Breast epithelium (tissue), 4 donors: ENCODE measurements around the gene MLXIP. TPM values are rescaled to one million over a fixed set of nuclear protein-coding genes. Genes with fewer than 3 reads are reported as not detected.

Experiments
- DNase-seq, 2 donors: peaks; one replicate each; pipeline ENCODE4 v3.0.0-alpha.2; 2019; ENCODE audit warnings: low spot score in 2 of 2
- H3K27ac ChIP-seq, 2 donors: fragments of 200-600 bp; sonication (generic) in 1 of 2; one replicate each; pipeline ENCODE4 v1.5.1; 2016 to 2019; ENCODE audit warnings: mild to moderate bottlenecking in 1 of 2
- H3K27me3 ChIP-seq, 2 donors: fragments of 200-600 bp; sonication (generic) in 1 of 2; one replicate each; pipeline versions ENCODE4 v1.5.1 to v1.6.0; 2017 to 2019; ENCODE audit warnings: control low read depth in 1 of 2, mild to moderate bottlenecking in 1 of 2
- H3K36me3 ChIP-seq: fragments of 200-600 bp; one replicate; pipeline ENCODE4 v1.5.1; 2019
- H3K4me1 ChIP-seq, 2 donors: fragments of 200-600 bp; sonication (generic); one replicate each; pipeline ENCODE4 v1.5.1; 2016 to 2019; ENCODE audit warnings: control low read depth in 1 of 2
- H3K4me3 ChIP-seq, 3 donors: fragments of 200-600 bp; sonication (generic); 1 replicate in 2 of 3; 2 replicates in 1 of 3; pipeline ENCODE4 v1.5.1; 2016 to 2019; ENCODE audit warnings: mild to moderate bottlenecking in 3 of 3, moderate library complexity in 2 of 3
- H3K9me3 ChIP-seq, 2 donors: fragments of 200-600 bp; sonication (generic) in 1 of 2; one replicate each; pipeline ENCODE4 v1.5.1; 2016 to 2019; ENCODE audit warnings: control low read depth in 1 of 2
- POLR2A ChIP-seq: fragments of 450-650 bp; IDR thresholded peaks from one replicate; pipeline ENCODE4 v1.6.1; 2016; ENCODE audit warnings: antibody characterized with exemption, mild to moderate bottlenecking, moderate library complexity
- POLR2AphosphoS5 ChIP-seq, 3 donors: sonication (generic); formaldehyde crosslinking; IDR thresholded peaks; one replicate each; pipeline ENCODE4 v1.6.1; 2017; ENCODE audit warnings: antibody characterized with exemption in 3 of 3
- intact Hi-C: fragments of 100-400 bp; cut with DNase I; formaldehyde crosslinking; loops from one replicate; pipeline ENCODE4 v1.15.1; 2023; ENCODE audit warnings: low total_unique reads
- total RNA-seq, 3 donors: library from RNA; depleted of rRNA; stranded (reverse); fragments of >200 nt; gene quantifications; one replicate each; pipeline ENCODE4 v1.1.0, GENCODE V29; 2016
- TF ChIP-seq, protein P1 (sequence below), 3 donors: fragments of 450-650 bp; IDR thresholded peaks; one replicate each; pipeline ENCODE4 v1.5.1; 2016 to 2017; ENCODE audit warnings: antibody characterized with exemption in 3 of 3, mild to moderate bottlenecking in 3 of 3, moderate library complexity in 3 of 3

MLXIP gene
- total RNA-seq, 3 donors from 2014 or later = 21.1 to 31.1 (median 28.2) TPM

DNA sequence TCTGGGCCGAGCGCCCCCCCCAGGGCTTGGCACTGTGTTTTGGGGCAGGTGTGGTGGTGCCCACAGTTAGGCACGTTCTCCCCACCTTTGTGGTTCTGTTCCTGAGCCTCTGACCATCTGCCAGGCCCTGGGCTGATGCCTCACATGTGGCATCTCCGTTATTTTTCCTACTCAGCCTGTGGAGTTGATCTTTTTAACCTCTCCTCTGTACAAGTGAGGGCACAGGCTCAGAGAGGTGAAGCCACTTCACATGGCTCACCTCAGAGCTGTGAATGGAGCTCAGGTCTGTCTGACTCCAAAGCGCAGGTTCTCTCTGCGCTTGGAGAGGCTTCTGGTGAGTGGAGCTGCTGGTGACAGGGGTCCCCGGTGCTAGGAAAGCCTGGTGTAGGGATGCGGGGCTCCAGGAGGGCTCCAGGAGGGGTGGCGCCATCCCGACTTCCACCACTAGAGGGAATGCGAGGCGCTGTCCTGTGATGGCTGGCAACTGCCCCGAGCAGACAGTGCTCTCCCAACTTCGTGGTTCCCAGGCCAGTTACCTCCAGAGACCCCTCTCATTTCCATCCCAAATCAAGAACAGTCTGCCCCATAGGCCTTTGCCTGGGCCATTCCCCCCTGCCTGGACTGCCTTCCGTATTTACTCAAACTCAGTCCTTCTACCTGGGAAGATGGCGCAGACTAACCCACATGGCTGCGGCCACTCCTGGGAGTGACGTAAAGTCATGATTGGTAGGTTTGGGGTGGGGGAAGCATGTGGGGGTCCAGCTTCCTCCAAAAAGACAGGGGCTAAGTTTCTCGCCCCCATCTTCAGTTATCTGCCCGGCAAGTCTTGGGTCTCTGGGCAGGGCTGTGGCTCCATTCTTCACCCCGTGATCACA is 47.0 kb upstream of the MLXIP start:
- no peaks in the 10 kb centered on the region for H3K27me3 ChIP-seq
- H3K36me3 ChIP-seq = no peaks in the 10 kb centered on the region
- no peaks in the 10 kb centered on the region for H3K9me3 ChIP-seq
- TF ChIP-seq POLR2AphosphoS5 (IDR thresholded peaks at IDR 0.05) (no peak), POLR2A (no peak)
- TF ChIP-seq, protein P1, sequence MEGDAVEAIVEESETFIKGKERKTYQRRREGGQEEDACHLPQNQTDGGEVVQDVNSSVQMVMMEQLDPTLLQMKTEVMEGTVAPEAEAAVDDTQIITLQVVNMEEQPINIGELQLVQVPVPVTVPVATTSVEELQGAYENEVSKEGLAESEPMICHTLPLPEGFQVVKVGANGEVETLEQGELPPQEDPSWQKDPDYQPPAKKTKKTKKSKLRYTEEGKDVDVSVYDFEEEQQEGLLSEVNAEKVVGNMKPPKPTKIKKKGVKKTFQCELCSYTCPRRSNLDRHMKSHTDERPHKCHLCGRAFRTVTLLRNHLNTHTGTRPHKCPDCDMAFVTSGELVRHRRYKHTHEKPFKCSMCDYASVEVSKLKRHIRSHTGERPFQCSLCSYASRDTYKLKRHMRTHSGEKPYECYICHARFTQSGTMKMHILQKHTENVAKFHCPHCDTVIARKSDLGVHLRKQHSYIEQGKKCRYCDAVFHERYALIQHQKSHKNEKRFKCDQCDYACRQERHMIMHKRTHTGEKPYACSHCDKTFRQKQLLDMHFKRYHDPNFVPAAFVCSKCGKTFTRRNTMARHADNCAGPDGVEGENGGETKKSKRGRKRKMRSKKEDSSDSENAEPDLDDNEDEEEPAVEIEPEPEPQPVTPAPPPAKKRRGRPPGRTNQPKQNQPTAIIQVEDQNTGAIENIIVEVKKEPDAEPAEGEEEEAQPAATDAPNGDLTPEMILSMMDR (IDR thresholded peaks at IDR 0.05) = peak in 2 of 3 donors; percentile 49 to 51
- peaks cover 3 to 16% of the 10 kb centered on the region in 2 donors for H3K4me1 ChIP-seq
- DNase-seq = no peak
- H3K4me3 ChIP-seq = no peak overlapping the region
- peak overlapping the region in 1 of 2 donors; percentile 82 for H3K27ac ChIP-seq
- intact Hi-C loops = no loop called here

DNA sequence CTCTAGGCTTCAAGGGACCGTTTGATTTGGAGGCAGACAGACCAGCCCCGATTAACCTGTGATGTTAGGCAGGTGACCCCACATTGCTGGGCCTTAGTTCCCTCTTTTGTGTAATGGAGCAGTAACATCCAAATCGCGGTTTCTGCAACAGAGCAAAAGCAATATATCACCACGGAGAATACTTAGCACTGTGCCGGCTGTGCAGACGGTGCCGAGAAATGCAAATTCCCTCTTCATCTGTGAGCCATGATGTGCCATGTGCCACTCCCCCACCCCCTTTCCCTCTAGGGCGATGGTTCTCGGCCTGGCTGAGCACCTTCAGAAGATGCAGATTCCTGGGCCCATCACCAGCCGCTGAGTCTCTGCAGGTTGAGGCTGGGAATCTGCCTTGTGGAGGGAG is 46.0 kb upstream of the MLXIP start:
- no peak for DNase-seq
- Histone ChIP-seq H3K27me3 (no peaks in the 10 kb centered on the region), H3K4me1 (peaks cover 3 to 19% of the 10 kb centered on the region in 2 donors), H3K4me3 (no peak overlapping the region), H3K27ac (no peak overlapping the region), H3K36me3 (no peaks in the 10 kb centered on the region), H3K9me3 (no peaks in the 10 kb centered on the region)
- intact Hi-C loops = no loop called here
- TF ChIP-seq, protein P1 (IDR thresholded peaks at IDR 0.05) = no peak
- TF ChIP-seq POLR2A (no peak), POLR2AphosphoS5 (IDR thresholded peaks at IDR 0.05) (no peak)

DNA sequence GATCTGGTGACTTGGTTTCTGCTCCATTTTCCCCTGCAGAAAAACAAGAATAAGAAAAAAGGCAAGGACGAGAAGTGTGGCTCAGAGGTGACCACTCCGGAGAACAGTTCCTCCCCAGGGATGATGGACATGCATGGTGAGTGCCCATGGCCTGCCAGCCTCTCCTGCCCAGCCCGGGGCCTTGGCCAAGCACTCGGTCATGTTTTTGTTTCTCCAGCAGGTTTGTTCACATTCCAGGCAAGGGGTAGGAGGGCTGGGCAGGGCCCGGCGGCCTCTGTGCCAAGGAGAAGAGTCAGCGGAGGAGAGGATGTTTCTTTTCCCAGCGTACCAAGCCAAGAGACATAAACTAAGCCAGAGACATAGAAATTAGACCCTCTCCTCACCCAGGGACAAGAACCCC is 43.3 kb upstream of the MLXIP start:
- H3K4me3 ChIP-seq = peak overlapping the region in 1 of 3 donors; percentile 3
- intact Hi-C loops = no loop called here
- H3K27ac ChIP-seq = peak overlapping the region; percentile 72 to 83
- DNase-seq = peak; percentile 91
- peaks cover 0 to 8% of the 10 kb centered on the region in 2 donors for H3K4me1 ChIP-seq
- no peaks in the 10 kb centered on the region for H3K36me3 ChIP-seq
- no peaks in the 10 kb centered on the region for H3K9me3 ChIP-seq
- H3K27me3 ChIP-seq = no peaks in the 10 kb centered on the region
- TF ChIP-seq POLR2AphosphoS5 (IDR thresholded peaks at IDR 0.05) (peak in 2 of 3 donors; percentile 70 to 77), POLR2A (no peak)
- TF ChIP-seq, protein P1 (IDR thresholded peaks at IDR 0.05) = peak in 1 of 3 donors; percentile 15

DNA sequence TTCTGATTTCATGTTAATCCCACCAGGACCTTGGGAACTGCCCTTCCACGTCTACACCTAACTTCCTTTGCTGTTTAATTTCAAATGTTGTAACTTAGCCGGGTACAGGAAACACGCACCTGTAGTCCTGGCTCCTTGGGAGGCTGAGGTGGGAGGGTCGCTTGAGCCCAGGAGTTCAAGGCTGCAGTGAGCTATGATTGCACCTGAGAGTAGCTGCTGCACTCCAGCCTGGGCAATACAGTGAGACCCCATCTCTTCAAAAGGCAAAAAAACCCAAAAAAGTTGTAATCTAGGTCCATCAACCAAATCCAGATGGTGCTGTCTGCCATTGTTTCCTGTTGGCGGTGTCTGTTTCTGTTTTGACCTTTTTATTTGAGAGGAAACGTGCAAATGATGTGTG is 42.4 kb upstream of the MLXIP start:
- Histone ChIP-seq H3K27ac (peak overlapping the region; percentile 72 to 83), H3K4me3 (no peak overlapping the region), H3K9me3 (no peaks in the 10 kb centered on the region), H3K36me3 (no peaks in the 10 kb centered on the region), H3K27me3 (no peaks in the 10 kb centered on the region), H3K4me1 (peaks cover 0 to 4% of the 10 kb centered on the region in 2 donors)
- no peak for TF ChIP-seq POLR2A
- TF ChIP-seq POLR2AphosphoS5 (IDR thresholded peaks at IDR 0.05) = no peak
- TF ChIP-seq, protein P1 (IDR thresholded peaks at IDR 0.05) = no peak
- intact Hi-C loops = no loop called here
- no peak for DNase-seq
